GM21825 (cell line): ENCODE measurements around the gene SRSF1.

Source experiments
- ATAC-seq: cut with Tn5 transposase; IDR thresholded peaks from one replicate; pipeline ENCODE4 v1.9.1; 2021; ENCODE audit warnings: mild to moderate bottlenecking, moderate library complexity; ENCODE audit not compliant: unreplicated experiment

SRSF1 gene

GRCh38 chr17:58019039-58019438 is 12.0 kb upstream of the SRSF1 start:
- no peak for ATAC-seq

DNA sequence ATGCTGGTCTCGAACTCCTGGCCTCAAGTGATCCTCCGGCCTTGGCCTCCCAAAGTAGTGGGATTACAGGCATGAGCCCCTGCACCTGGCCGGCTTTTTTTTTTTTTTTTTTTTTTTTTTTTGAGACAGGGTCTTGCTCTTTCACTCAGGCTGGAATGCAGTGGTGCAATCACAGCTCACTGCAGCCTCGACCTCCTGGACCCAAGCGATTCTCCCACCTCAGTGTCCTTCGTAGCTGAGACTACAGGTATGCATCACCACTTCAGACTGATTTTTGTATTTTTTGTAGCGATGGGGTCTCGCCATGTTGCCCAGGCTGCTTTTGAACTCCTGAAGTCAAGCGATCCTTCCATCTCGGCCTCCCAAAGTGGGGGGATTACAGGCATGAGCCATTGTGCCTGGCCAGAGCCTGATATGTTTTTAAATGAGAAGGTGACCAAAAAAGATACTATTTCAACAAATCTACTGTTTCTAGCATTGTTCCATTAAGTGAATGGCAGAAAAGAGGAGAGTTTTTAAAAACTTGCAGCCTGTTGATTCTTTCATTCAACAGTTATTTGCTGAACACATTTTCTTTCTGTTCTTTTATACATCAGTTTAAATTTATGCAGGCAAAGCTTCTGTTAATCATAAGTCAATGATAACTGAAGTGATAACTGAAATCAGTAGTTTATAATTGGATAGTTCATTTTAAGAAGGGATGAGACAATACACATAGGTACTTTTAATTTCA is 3.2 kb upstream of the SRSF1 start:
- no peak for ATAC-seq

DNA sequence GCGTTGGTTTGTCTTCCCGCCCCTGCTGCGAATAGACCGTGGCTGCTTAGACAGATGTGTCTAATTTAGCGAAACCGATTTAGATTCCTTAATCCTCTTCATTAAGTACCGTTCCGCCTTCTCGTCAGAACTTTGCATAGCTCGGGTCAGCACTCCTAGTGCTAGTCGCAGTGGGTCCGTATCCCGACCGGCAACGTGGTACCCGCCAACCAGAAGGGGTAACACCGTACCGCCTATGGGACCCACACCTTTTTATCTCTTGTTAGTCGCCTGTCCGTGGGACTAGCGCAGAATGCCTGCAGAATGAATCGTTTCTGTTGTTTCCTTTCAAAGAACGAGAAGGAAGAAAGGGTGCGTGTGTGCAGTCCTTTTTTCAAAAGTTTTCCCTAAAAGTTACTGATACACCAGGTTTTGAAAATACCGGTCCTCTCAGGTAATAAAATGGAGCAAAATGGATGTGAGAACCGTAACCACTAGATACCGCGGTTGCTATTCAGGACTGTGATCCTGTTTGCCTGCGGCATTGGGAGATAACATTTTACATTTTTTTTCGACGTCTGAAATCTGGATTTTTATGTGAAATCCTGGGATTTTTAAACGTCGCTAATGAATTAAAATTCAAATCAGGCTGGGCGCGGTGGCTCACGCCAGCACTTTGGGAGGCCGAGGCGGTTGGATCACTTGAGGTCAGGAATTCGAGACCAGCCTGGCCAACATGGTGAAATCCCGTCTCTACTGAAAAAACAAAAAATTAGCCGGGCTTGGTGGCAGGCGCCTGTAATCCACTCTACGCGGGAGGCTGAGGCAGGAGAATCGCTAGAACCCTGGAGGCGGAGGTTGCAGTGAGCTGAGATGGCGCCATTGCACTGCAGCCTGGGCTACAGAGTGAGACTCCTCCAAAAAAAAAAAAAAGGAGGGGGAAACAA is 998 bp upstream of the SRSF1 start:
- peak; percentile 20 for ATAC-seq

GRCh38 chr17:58006560-58006923 is 504 bp downstream of the SRSF1 start:
- ATAC-seq, result peak; percentile 18

DNA sequence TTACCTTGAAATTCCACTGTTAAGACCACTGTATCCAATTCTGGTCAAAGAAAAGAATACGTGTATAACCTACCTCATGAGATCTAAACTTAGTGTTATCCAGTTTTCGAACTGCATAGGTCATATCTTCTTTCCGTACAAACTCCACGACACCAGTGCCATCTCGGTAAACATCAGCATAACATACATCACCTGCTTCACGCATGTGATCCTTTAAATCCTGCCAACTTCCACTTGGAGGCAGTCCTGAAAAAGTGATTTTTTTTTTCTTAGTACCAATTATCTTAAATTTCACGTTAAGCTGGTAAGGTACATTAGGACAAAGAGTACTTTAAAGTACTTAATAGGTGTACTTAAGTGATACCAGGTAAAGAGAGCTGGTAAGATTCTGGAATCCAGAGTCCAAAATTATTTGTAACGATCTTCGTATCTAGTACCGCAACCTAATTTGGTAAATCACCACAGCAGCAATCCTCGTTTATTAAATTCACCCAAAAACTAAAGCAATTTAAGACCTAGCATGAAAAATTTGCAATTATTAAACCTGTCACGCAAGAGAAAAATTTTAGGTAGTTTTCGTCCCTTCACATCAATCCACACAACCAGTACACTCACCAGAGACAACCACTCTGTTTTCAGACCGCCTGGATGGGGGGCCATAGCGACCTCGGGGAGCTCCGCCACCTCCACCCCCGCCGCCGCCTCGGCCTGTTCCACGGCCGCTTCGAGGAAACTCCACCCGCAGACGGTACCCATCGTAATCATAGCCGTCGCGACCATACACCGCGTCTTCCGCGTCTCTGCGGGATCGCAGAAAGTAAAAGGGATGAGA is 1.1 kb downstream of the SRSF1 start:
- no peak for ATAC-seq

DNA sequence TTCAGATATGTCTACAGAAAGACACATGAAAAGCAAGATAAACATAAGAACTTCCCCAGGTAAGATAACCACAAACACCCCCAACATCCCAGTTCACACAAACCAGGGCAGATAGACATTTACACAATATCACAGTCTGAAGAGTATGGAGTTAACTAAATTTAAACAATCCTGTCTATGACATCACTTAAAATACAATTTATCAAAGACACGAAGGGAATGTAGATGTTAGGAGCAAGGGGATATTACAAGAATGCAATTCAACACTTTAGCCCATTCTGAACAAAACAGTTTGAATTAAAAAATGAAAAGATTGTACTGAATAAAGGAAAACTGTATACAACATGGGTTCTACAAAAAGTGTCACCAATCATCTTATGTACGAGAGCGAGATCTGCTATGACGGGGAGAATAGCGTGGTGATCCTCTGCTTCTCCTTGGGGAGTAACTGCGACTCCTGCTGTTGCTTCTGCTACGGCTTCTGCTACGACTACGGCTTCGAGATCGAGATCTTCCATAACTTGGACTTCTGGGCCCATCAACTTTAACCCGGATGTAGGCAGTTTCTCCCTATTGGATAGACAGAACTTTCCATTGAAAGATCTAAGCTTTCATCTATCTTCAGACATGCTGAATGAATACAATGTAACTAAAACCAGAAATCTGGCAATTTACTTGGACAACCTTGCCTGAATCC is 1.9 kb downstream of the SRSF1 start:
- ATAC-seq, result no peak

- no peak for ATAC-seq
Observed at GRCh38 chr17:58004060-58004459, 3.0 kb downstream of the SRSF1 start.

- ATAC-seq, result no peak
Observed at GRCh38 chr17:58002973-58003372, 4.1 kb downstream of the SRSF1 start.

GRCh38 chr17:58002154-58002948 is 4.7 kb downstream of the SRSF1 start:
- ATAC-seq, result no peak

GRCh38 chr17:58001461-58002124 is 5.5 kb downstream of the SRSF1 start:
- no peak for ATAC-seq

- ATAC-seq, result no peak
Observed at GRCh38 chr17:57999496-58000017, 7.5 kb downstream of the SRSF1 start.

DNA sequence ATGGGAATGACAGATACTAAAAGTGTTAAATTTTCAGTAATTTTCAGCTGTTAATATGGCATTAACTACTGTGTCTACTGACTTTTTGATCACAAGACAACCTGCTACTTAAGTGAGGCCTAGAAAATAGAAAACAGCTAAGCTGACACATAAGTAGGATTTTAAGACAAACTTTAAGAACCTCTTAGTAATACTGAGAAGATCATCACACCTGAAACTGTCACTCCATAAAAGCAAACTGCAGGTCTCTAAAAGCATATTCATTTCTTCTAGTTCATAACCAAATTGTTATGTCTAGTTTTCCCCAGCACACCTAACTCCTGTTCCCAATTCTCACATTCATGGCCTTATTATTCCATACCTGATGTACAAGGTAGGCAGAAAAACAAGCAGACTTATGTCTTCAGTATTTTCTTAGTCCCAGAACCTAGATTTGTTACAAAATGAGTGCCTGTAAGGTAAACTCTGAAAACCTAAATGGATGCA is 8.0 kb downstream of the SRSF1 start:
- no peak for ATAC-seq

- ATAC-seq, result no peak
Observed at GRCh38 chr17:57997085-57997809, 9.8 kb downstream of the SRSF1 start.

- no peak for ATAC-seq
Observed at GRCh38 chr17:57995076-57995956, 11.7 kb downstream of the SRSF1 start.

DNA sequence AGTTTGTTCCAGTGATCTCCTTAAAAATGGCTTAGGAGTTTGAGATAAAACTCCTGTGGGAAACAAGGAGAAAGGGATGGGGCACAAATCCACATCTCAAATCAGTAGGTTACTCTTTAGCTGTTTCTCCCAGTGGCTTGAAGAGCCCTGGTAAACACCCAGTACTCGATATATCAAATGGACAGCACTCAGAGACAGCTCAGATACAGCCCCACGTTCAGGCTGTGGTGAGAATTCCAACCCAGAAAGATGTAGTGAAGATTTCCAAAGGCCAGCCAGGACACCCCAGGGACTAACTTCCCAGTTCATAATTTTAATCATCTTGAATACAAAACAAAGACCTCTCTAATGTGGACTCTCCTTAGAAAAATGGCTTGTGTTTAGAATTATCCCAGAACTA is 12.6 kb downstream of the SRSF1 start:
- no peak for ATAC-seq

DNA sequence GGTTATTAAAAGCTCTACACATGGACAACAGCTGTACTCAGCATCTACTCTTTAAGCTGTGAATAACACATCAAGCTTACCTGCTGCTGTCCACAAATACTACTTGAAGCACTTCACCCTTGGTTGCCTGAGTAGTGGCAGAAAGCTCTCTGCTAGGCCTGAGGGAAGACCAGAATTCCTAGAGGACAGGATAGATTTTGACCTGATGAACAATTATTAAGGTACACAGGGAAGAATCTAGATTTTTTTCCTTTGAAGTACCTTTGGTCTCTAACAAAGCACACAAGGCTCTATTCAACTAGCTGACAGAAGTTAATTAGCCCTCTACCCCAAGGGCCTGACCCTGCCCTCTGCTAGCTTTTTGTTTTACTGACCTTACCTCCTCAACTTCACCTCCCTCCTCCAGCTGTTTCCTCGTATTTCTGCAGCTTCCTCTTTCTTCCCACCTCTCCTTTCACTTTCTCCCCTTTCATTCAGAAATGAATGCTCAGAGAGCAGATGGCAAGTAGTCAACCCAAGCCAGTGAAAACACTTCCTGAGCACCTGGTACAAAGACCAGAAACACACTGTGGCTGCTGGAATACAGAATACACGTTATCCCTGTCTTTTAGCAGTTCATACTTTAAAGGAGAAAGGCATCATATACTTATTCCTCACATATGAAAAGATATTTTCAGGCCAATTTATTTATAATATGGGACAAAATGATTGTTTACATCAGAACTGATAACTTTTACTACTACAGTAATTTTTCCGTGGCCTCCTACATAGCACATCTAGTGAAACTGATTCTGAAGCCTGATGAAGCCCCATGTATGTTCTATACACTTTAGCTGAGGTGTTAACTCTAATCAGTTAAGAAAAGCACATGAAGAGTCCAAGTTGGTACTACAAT is 13.3 kb downstream of the SRSF1 start:
- ATAC-seq, result no peak
